H9 (cell line): Measurements from ENCODE around the gene ME3. TPM values are rescaled to one million over a fixed set of nuclear protein-coding genes. Genes with fewer than 3 reads are reported as not detected.
A peak's percentile ranks its signal among the peaks of the same experiment; 100 is the strongest.

Experiments
- DNase-seq: peaks from one replicate; pipeline ENCODE4 v3.0.0-alpha.2; 2017
- H2AFZ ChIP-seq: one replicate; pipeline ENCODE4 v1.6.1; 2013; ENCODE audit warnings: mild to moderate bottlenecking, low read length, control low read depth, moderate library complexity
- H2AK5ac ChIP-seq: 2 replicates; pipeline ENCODE4 v1.6.1; 2013; ENCODE audit warnings: low read length, control low read depth, mixed read lengths; ENCODE audit not compliant: insufficient read length
- H2BK120ac ChIP-seq: one replicate; pipeline ENCODE4 v1.6.1; 2013; ENCODE audit warnings: low read depth, mild to moderate bottlenecking, low read length, control low read depth, inconsistent platforms; ENCODE audit not compliant: poor library complexity, severe bottlenecking
- H2BK12ac ChIP-seq: 2 replicates; pipeline ENCODE4 v1.6.1; 2013; ENCODE audit warnings: low read length, control low read depth, mixed read lengths, low read depth; ENCODE audit not compliant: insufficient read length
- H2BK15ac ChIP-seq: 2 replicates; pipeline ENCODE4 v1.6.1; 2013; ENCODE audit warnings: low read depth, low read length, control low read depth
- H2BK20ac ChIP-seq: one replicate; pipeline ENCODE4 v1.6.1; 2013; ENCODE audit warnings: low read depth, mild to moderate bottlenecking, low read length, control low read depth, inconsistent platforms; ENCODE audit not compliant: poor library complexity, severe bottlenecking
- H2BK5ac ChIP-seq: 2 replicates; pipeline ENCODE4 v1.6.1; 2013; ENCODE audit warnings: low read length, control low read depth, mixed read lengths; ENCODE audit not compliant: insufficient read length
- H3K14ac ChIP-seq: 2 replicates; pipeline ENCODE4 v1.6.1; 2013; ENCODE audit warnings: low read length, control low read depth; ENCODE audit not compliant: insufficient read depth
- H3K18ac ChIP-seq: 2 replicates; pipeline ENCODE4 v1.6.1; 2013; ENCODE audit warnings: low read depth, mild to moderate bottlenecking, mixed read lengths, low read length, control low read depth; ENCODE audit not compliant: insufficient read length
- H3K23ac ChIP-seq: 2 replicates; pipeline ENCODE4 v1.6.1; 2013; ENCODE audit warnings: low read length, control low read depth, mixed read lengths, low read depth; ENCODE audit not compliant: insufficient read length
- H3K23me2 ChIP-seq: 2 replicates; pipeline ENCODE4 v1.6.1; 2013; ENCODE audit warnings: low read depth, mild to moderate bottlenecking, mixed read lengths, low read length, control low read depth; ENCODE audit not compliant: insufficient read length, poor library complexity, severe bottlenecking
- H3K27ac ChIP-seq: 2 replicates; pipeline ENCODE4 v1.5.1; 2013; ENCODE audit warnings: low read length, control low read depth, mixed read lengths, low read depth; ENCODE audit not compliant: insufficient read length
- H3K27me3 ChIP-seq: 2 replicates; pipeline ENCODE4 v1.6.1; 2013; ENCODE audit warnings: low read length, control low read depth, inconsistent platforms; ENCODE audit not compliant: insufficient read depth
- H3K4ac ChIP-seq: 2 replicates; pipeline ENCODE4 v1.6.1; 2013; ENCODE audit warnings: low read depth, mild to moderate bottlenecking, control low read depth, inconsistent platforms, low read length, moderate library complexity
- H3K4me1 ChIP-seq: 2 replicates; pipeline ENCODE4 v1.6.1; 2013; ENCODE audit warnings: low read length, control low read depth, inconsistent platforms; ENCODE audit not compliant: insufficient read depth
- H3K4me2 ChIP-seq: 2 replicates; pipeline ENCODE4 v1.6.1; 2013; ENCODE audit warnings: low read length, control low read depth, mixed read lengths; ENCODE audit not compliant: insufficient read length, insufficient read depth
- H3K56ac ChIP-seq: 2 replicates; pipeline ENCODE4 v1.6.1; 2013; ENCODE audit warnings: low read depth, mild to moderate bottlenecking, mixed read lengths, low read length, control low read depth; ENCODE audit not compliant: insufficient read length
- H3K79me1 ChIP-seq: 2 replicates; pipeline ENCODE4 v1.6.1; 2013; ENCODE audit warnings: low read depth, mild to moderate bottlenecking, moderate library complexity, low read length, control low read depth, inconsistent platforms; ENCODE audit not compliant: insufficient read depth, poor library complexity, severe bottlenecking
- H3K79me2 ChIP-seq: 2 replicates; pipeline ENCODE4 v1.6.1; 2013; ENCODE audit warnings: low read length, control low read depth, inconsistent platforms; ENCODE audit not compliant: insufficient read depth
- H3K9ac ChIP-seq: 2 replicates; pipeline ENCODE4 v1.6.1; 2013; ENCODE audit warnings: low read length, control low read depth, mixed read lengths; ENCODE audit not compliant: insufficient read length; ENCODE audit errors: extremely low read depth
- H3K9me3 ChIP-seq: one replicate; pipeline ENCODE4 v1.6.1; 2013; ENCODE audit warnings: low read depth, low read length, inconsistent platforms; ENCODE audit not compliant: control insufficient read depth
- H3T11ph ChIP-seq: one replicate; pipeline ENCODE4 v1.6.1; 2013; ENCODE audit warnings: mild to moderate bottlenecking, low read length, control low read depth, inconsistent platforms
- H4K20me1 ChIP-seq: one replicate; pipeline ENCODE4 v1.6.1; 2013; ENCODE audit not compliant: control insufficient read depth, insufficient read length, insufficient read depth
- H4K5ac ChIP-seq: 2 replicates; pipeline ENCODE4 v1.6.1; 2013; ENCODE audit warnings: low read depth, mild to moderate bottlenecking, mixed read lengths, low read length, control low read depth; ENCODE audit not compliant: insufficient read length
- H4K8ac ChIP-seq: replicated peaks from 2 replicates; pipeline ENCODE4 v1.6.1; 2013; ENCODE audit warnings: low read length, control low read depth, mixed read lengths, low read depth; ENCODE audit not compliant: insufficient read length
- H4K91ac ChIP-seq: 2 replicates; pipeline ENCODE4 v1.6.1; 2013; ENCODE audit warnings: low read depth, mild to moderate bottlenecking, moderate library complexity, mixed read lengths, low read length, control low read depth; ENCODE audit not compliant: insufficient read length
- H3K27ac Mint-ChIP-seq, 3 experiments: 2 replicates in 2 of 3; 3 replicates in 1 of 3; pipeline ENCODE4 v1.8.0; 2020 to 2021; ENCODE audit warnings: mixed read lengths in 3 of 3, mild to moderate bottlenecking in 1 of 3, moderate library complexity in 1 of 3
- H3K27me3 Mint-ChIP-seq: 2 replicates; pipeline ENCODE4 v1.8.0; 2021; ENCODE audit warnings: low read depth, mild to moderate bottlenecking, moderate library complexity, mixed read lengths
- H3K36me3 Mint-ChIP-seq, 3 experiments: 2 replicates in 2 of 3; 3 replicates in 1 of 3; pipeline ENCODE4 v1.8.0; 2020 to 2021; ENCODE audit warnings: low read depth in 3 of 3, mixed read lengths in 3 of 3; ENCODE audit not compliant: insufficient read depth in 1 of 3
- H3K4me1 Mint-ChIP-seq, 2 experiments: 2 replicates each; pipeline ENCODE4 v1.8.0; 2020; ENCODE audit warnings: mixed read lengths in 2 of 2
- H3K4me3 Mint-ChIP-seq, 2 experiments: 2 replicates in 1 of 2; 3 replicates in 1 of 2; pipeline ENCODE4 v1.8.0; 2020 to 2021; ENCODE audit warnings: mild to moderate bottlenecking in 2 of 2, mixed read lengths in 2 of 2, moderate library complexity in 1 of 2
- H3K9me3 Mint-ChIP-seq, 2 experiments: 2 replicates in 1 of 2; 3 replicates in 1 of 2; pipeline ENCODE4 v1.8.0; 2020; ENCODE audit warnings: mild to moderate bottlenecking in 2 of 2, mixed read lengths in 2 of 2, moderate library complexity in 1 of 2
- CTCF ChIP-seq: fragments of 200-600 bp; sonication (generic); conservative IDR thresholded peaks from 3 replicates; pipeline ENCODE4 v1.8.0; 2021; ENCODE audit warnings: antibody characterized with exemption, mild to moderate bottlenecking
- WGBS: extraction: QIAGEN DNeasy Blood & Tissue Kit; methylation state at CpG from one replicate; pipeline ENCODE4 v1.1.7; 2013; ENCODE audit warnings: missing lambda C conversion rate, low lambda C conversion rate, mixed read lengths; ENCODE audit not compliant: insufficient read length; ENCODE audit errors: extremely low coverage; 5-methylcytosine and 5-hydroxymethylcytosine counted together
- total RNA-seq: library from RNA; stranded (reverse); gene quantifications from 2 replicates; pipeline ENCODE4 v1.2.1, GENCODE V29; 2021

Gene ME3
- total RNA-seq, 1 experiment from 2014 or later = 2.8 TPM

DNA sequence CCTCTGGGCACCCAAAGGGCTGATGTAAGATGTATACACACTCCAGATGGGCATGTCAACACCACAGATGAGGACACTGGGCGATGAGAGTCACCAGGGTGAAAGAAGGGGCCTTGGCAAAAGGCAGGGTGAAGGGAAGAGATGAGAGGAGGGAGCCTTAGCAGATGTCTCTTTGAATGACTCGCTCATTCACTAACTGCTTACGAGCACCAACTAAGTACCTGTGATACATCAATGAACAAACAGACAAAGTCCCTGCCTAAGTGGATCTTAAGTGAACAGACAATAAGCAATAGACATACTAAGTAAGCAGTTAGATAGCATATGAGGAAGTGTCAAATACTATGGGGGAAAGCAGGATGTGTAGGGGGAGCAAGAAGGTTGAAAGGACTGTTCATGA lies 7.5 kb downstream of the ME3 start:
- no CpG with 5 or more reads among the region's 3 CpGs for WGBS
- Histone ChIP-seq H2BK20ac (no peak overlapping the region), H2AK5ac (no peak overlapping the region), H3K4ac (no peak overlapping the region), H3K79me2 (no peaks in the 10 kb centered on the region), H3K4me1 (no peaks in the 10 kb centered on the region), H3K9ac (no peak overlapping the region), H2BK15ac (no peak overlapping the region), H3K14ac (no peak overlapping the region), H3K4me2 (no peak overlapping the region), H2BK12ac (no peak overlapping the region), H2BK120ac (no peak overlapping the region), H3K27me3 (no peaks in the 10 kb centered on the region), H4K91ac (no peak overlapping the region), H4K20me1 (no peaks in the 10 kb centered on the region), H3K9me3 (no peaks in the 10 kb centered on the region), H3K56ac (no peak overlapping the region), H2AFZ (no peak overlapping the region), H3K27ac (no peak overlapping the region), H4K5ac (no peak overlapping the region), H3T11ph (no peak overlapping the region), H3K79me1 (no peaks in the 10 kb centered on the region), H3K23ac (no peak overlapping the region), H4K8ac (no peak overlapping the region), H3K18ac (no peak overlapping the region), H3K23me2 (no peaks in the 10 kb centered on the region), H2BK5ac (no peak overlapping the region)
- Mint-ChIP-seq H3K27me3 (peaks cover 9% of the 10 kb centered on the region), H3K36me3 (no peaks in the 10 kb centered on the region), H3K27ac (peak overlapping the region in 1 of 3 experiments; percentile 2; a peak in 1 of 7 replicates), H3K4me3 (no peak overlapping the region), H3K4me1 (peaks cover 13 to 24% of the 10 kb centered on the region in 2 experiments), H3K9me3 (no peaks in the 10 kb centered on the region)
- no peak for DNase-seq
- no peak for TF ChIP-seq CTCF
